T-cell (primary cell): ENCODE data around the gene ANKRD13D. TPM values are rescaled to one million over a fixed set of nuclear protein-coding genes. Genes with fewer than 3 reads are reported as not detected.
A peak's percentile ranks its signal among the peaks of the same experiment; 100 is the strongest.

Experiments
- ATAC-seq, 4 experiments: fragments of 200-7000 bp in 3 of 4; fragments of 150-1000 bp in 1 of 4; cut with Tn5 transposase; replicated peaks in 1 of 4; 1 replicate in 3 of 4; 2 replicates in 1 of 4; pipeline ENCODE4 v1.10.0; 2021; ENCODE audit warnings: moderate library complexity in 3 of 4, mild to moderate bottlenecking in 2 of 4, moderate number of reproducible peaks in 1 of 4
- CTCF ChIA-PET, 2 donors: fragments of 300-600 bp; sonication (Branson Sonifier 250); formaldehyde crosslinking; loops; one replicate each; lab custom pipeline; 2022; ENCODE audit warnings: antibody characterized with exemption in 2 of 2; lab: Charles Lee
- POLR2A ChIA-PET, 2 donors: fragments of 300-600 bp; sonication (Branson Sonifier 250); formaldehyde crosslinking; loops; one replicate each; lab custom pipeline; 2022; ENCODE audit warnings: antibody characterized with exemption in 2 of 2; lab: Charles Lee
- DNase-seq, 35 experiments: peaks; one replicate each; pipeline versions ENCODE4 v3.0.0 to v3.0.0-alpha.2; 2013 to 2023
- H3K27ac ChIP-seq: one replicate; pipeline ENCODE4 v1.5.1; 2013; ENCODE audit warnings: low read length
- H3K27me3 ChIP-seq, 2 experiments: replicated peaks in 1 of 2; 1 replicate in 1 of 2; 2 replicates in 1 of 2; pipeline versions ENCODE4 v1.6.1 to v1.7.0; 2013; ENCODE audit warnings: low read length in 1 of 2, mixed read lengths in 1 of 2; ENCODE audit not compliant: control insufficient read depth in 2 of 2, insufficient read depth in 2 of 2; ENCODE audit errors: extremely low read depth in 1 of 2
- H3K36me3 ChIP-seq, 2 donors: 1 replicate in 1 of 2; 2 replicates in 1 of 2; pipeline versions ENCODE4 v1.6.1 to v1.7.0; 2013; ENCODE audit warnings: low read length in 1 of 2; ENCODE audit not compliant: control insufficient read depth in 2 of 2, insufficient read depth in 1 of 2; ENCODE audit errors: extremely low read depth in 1 of 2
- H3K4me1 ChIP-seq, 2 experiments: 1 replicate in 1 of 2; 2 replicates in 1 of 2; pipeline versions ENCODE4 v1.6.1 to v1.7.0; 2013; ENCODE audit warnings: low read length in 2 of 2, mixed read lengths in 1 of 2; ENCODE audit not compliant: insufficient read depth in 2 of 2, control insufficient read depth in 1 of 2; ENCODE audit errors: extremely low read depth in 1 of 2
- H3K4me3 ChIP-seq, 2 donors: 1 replicate in 1 of 2; 2 replicates in 1 of 2; pipeline versions ENCODE4 v1.5.1 to v1.7.0; 2013; ENCODE audit warnings: mild to moderate bottlenecking in 2 of 2, low read length in 1 of 2, moderate library complexity in 1 of 2; ENCODE audit not compliant: control insufficient read depth in 1 of 2; ENCODE audit errors: extremely low read depth in 1 of 2
- H3K9me3 ChIP-seq: 2 replicates; pipeline ENCODE4 v1.7.0; 2013
- H3K27ac Mint-ChIP-seq, 2 donors: one replicate each; pipeline ENCODE4 v1.8.0; 2020 to 2021; ENCODE audit warnings: mild to moderate bottlenecking in 2 of 2, mixed read lengths in 2 of 2
- H3K27me3 Mint-ChIP-seq, 2 donors: one replicate each; pipeline ENCODE4 v1.8.0; 2021 to 2022; ENCODE audit warnings: mixed read lengths in 2 of 2
- H3K36me3 Mint-ChIP-seq: one replicate; pipeline ENCODE4 v1.8.0; 2021; ENCODE audit warnings: mixed read lengths
- H3K4me1 Mint-ChIP-seq, 3 donors: one replicate each; pipeline ENCODE4 v1.8.0; 2020 to 2022; ENCODE audit warnings: mixed read lengths in 3 of 3, mild to moderate bottlenecking in 1 of 3
- H3K4me3 Mint-ChIP-seq, 3 donors: one replicate each; pipeline ENCODE4 v1.8.0; 2020 to 2022; ENCODE audit warnings: mild to moderate bottlenecking in 3 of 3, mixed read lengths in 3 of 3, moderate library complexity in 3 of 3
- H3K9me3 Mint-ChIP-seq, 3 donors: one replicate each; pipeline ENCODE4 v1.8.0; 2020 to 2022; ENCODE audit warnings: mixed read lengths in 3 of 3
- WGBS: methylation state at CpG from one replicate; pipeline ENCODE4 v1.1.5; 2013; ENCODE audit warnings: missing lambda C conversion rate; ENCODE audit not compliant: insufficient coverage; 5-methylcytosine and 5-hydroxymethylcytosine counted together
- total RNA-seq, 35 experiments: library from RNA in 6 of 35; stranded (reverse) in 6 of 35; fragments of 120-200 nt in 1 of 35; gene quantifications; one replicate each; pipeline versions ENCODE4 v1.2.1 to v1.2.4 and lab custom pipeline; 2013 to 2026

The ANKRD13D gene
- total RNA-seq, 5 donors from 2014 or later (not counting 1 experiment from before 2014, with no cell fraction given), result 150 to 249 (median 237) TPM

DNA sequence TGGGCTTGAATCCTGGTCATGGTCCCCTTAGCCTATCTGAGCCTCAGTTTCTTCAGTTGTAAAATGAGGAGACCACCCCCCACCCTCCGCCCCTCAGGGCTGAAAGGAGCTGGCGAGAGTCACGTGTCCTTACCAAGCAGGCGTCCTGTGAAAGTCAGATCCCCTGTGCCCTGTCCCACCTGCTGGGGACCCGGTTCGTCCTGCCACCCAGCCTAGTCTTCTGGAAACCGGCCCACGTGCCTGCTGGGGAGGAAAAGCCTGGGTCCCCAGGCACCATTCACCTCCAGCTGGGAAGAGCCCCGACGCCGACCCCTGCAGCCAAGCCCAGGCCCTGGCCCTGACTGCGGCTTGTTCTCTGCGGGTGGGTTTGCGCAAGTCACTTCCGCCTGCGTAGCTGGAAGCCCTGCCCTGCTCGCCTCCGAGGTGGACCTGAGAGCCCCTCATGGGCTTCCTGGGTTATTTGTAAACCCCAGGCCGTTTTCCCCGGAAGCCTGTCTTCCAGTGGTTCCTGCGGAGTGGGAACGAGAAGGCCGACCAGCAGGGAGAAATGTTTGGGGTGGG, 13.5 kb downstream of the ANKRD13D start:
- 53% methylated on average over 17 of the region's 23 CpGs for WGBS
- ChIA-PET POLR2A (interaction anchor here in 1 of 2 donors (0.8 to 1.1 kb wide), 3 partner anchors 11 to 19 kb away, joined by 3 to 4 read pairs (median 3); no protein-coding TSS in a partner anchor), CTCF (interaction anchor here in 1 of 2 donors (1.1 kb wide), 1 partner anchor 48 kb away, joined by 3 read pairs; no protein-coding TSS in a partner anchor)
- DNase-seq, result peak in 2 of 35 experiments; percentile 28 to 44
- Mint-ChIP-seq H3K9me3 (no peaks in the 10 kb centered on the region), H3K27me3 (no peaks in the 10 kb centered on the region), H3K27ac (peak overlapping the region; percentile 39 to 55), H3K4me3 (peak overlapping the region; percentile 58 to 62 (median 61)), H3K4me1 (peaks cover 6 to 33% (median 30%) of the 10 kb centered on the region in 3 donors), H3K36me3 (peaks cover 17% of the 10 kb centered on the region)
- Histone ChIP-seq H3K27ac (peak overlapping the region; percentile 28), H3K36me3 (peaks cover 22 to 43% of the 10 kb centered on the region in 2 donors), H3K9me3 (no peaks in the 10 kb centered on the region), H3K4me1 (peaks cover 0 to 31% of the 10 kb centered on the region in 2 experiments), H3K27me3 (no peaks in the 10 kb centered on the region), H3K4me3 (peak overlapping the region; percentile 48 to 61)
- peak in 3 of 4 experiments; percentile 12 to 32 (median 24) for ATAC-seq

DNA sequence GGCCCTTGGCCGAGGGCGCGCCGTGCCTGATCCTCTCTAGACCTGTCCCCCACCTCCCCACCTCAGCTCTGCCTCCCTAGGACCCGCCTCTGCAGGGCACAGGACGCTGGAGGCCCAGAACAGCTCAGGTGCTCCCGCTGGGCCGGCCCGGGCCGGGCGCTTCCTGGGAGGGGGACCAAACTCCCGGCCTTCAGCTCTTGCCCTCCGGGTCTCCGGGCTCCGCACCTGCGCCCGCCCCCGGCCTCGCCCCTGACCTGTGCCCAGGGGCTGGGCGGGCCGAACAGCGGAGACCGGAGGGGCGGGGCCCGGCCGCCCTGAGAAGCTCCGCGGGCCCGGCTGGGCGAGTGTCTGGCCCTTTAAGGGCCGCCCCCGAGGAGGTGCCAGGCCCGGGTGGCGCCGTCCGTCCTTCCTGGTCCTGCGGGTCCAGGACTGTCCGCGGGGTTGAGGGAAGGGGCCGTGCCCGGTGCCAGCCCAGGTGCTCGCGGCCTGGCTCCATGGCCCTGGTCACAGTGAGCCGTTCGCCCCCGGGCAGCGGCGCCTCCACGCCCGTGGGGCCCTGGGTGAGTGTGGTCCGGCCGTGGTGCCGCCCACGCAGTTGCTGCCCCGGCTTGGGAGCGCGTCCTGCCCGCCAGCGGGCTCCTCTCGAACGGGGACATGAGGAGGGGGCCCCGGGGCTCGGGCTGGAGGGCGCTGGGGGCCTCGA, 14.2 kb downstream of the ANKRD13D start, which contains the start of gene SSH3:
SSH3 (plus strand) TSS at position 399 of the 703 bp plus-strand sequence; CDS start at position 495, 96 bp downstream.
- CTCF ChIA-PET, result interaction anchor here in 1 of 2 donors (1.1 kb wide), 1 partner anchor 48 kb away, joined by 3 read pairs; no protein-coding TSS in a partner anchor
- peak in 7 of 35 experiments; percentile 7 to 51 (median 37) for DNase-seq

DNA sequence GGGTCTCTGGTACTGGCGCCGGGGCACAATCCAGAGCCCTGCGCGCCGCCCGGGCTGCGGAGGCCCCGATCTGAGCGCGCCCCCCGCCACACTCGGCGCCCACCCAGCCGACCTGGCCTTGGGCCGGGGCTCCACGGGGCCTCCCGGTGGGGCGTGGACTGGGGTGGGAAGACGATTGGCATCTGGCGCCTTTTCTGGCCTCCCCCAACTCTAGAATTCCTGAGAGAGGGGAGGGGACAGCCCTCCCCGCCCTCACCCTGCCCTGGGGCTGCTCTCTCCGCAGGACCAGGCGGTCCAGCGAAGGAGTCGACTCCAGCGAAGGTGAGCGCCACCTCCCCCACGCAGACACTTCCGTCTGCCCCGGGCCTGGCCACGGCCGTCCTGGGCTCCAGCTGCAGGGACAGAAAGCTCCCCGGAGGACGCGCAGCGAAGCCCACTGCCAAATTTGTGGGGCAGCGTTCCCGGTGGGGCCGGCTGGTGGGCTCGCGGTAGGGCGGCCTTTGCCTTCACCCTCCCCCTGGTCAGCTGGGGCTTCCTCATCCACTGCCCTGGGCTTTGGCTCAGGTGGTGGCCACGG, 14.8 kb downstream of the ANKRD13D start:
- no peaks in the 10 kb centered on the region for H3K27me3 ChIP-seq
- Mint-ChIP-seq H3K36me3 (peaks cover 9% of the 10 kb centered on the region), H3K27ac (peak overlapping the region in 1 of 2 donors; percentile 80), H3K9me3 (no peaks in the 10 kb centered on the region), H3K4me1 (peaks cover 6 to 21% (median 20%) of the 10 kb centered on the region in 3 donors), H3K4me3 (peak overlapping the region; percentile 61 to 73 (median 67)), H3K27me3 (no peaks in the 10 kb centered on the region)
- ATAC-seq (peak; percentile 37 to 55 (median 48)), DNase-seq (peak in 5 of 35 experiments; percentile 26 to 53 (median 34))
- ChIA-PET POLR2A (no interaction called here), CTCF (interaction anchor here in 1 of 2 donors (1.1 kb wide), 1 partner anchor 47 kb away, joined by 3 read pairs; no protein-coding TSS in a partner anchor)
- peaks cover 22 to 37% of the 10 kb centered on the region in 2 donors for H3K36me3 ChIP-seq
- H3K4me1 ChIP-seq, result peaks cover 0 to 31% of the 10 kb centered on the region in 2 experiments
- peak overlapping the region; percentile 48 to 61 for H3K4me3 ChIP-seq
- H3K9me3 ChIP-seq, result no peaks in the 10 kb centered on the region
- no peak overlapping the region for H3K27ac ChIP-seq
- 7% methylated on average over 29 of the region's 43 CpGs for WGBS

More for the DNA sequence above, 14.2 kb downstream of the ANKRD13D start, which contains the start of gene SSH3:
- peak within 1 kb of the TSS; percentile 61 to 73 (median 67) for H3K4me3 Mint-ChIP-seq
- no peaks in the 10 kb centered on the region for H3K27me3 Mint-ChIP-seq
- 1% methylated on average over 64 of the region's 65 CpGs for WGBS
- H3K36me3 Mint-ChIP-seq, result peaks cover 15% of the 10 kb centered on the region
- ATAC-seq, result peak; percentile 75 to 79 (median 78)
- H3K27me3 ChIP-seq, result no peaks in the 10 kb centered on the region
- POLR2A ChIA-PET, result interaction anchor here in 1 of 2 donors (0.8 to 1.1 kb wide), 3 partner anchors 10 to 18 kb away, joined by 3 to 4 read pairs (median 3); no protein-coding TSS in a partner anchor
- H3K36me3 ChIP-seq, result peaks cover 22 to 43% of the 10 kb centered on the region in 2 donors
- peaks cover 6 to 27% (median 26%) of the 10 kb centered on the region in 3 donors for H3K4me1 Mint-ChIP-seq
- peak within 1 kb of the TSS; percentile 39 to 80 for H3K27ac Mint-ChIP-seq
- no peaks in the 10 kb centered on the region for H3K9me3 ChIP-seq
- H3K9me3 Mint-ChIP-seq, result no peaks in the 10 kb centered on the region
- H3K27ac ChIP-seq, result peak within 1 kb of the TSS; percentile 28
- H3K4me3 ChIP-seq, result peak within 1 kb of the TSS; percentile 48 to 61
- peaks cover 0 to 31% of the 10 kb centered on the region in 2 experiments for H3K4me1 ChIP-seq

- H3K27me3 Mint-ChIP-seq, result no peaks in the 10 kb centered on the region
Measured at GRCh38 chr11:67304511-67305113, 15.5 kb downstream of the ANKRD13D start.

GRCh38 chr11:67306769-67307544, 17.9 kb downstream of the ANKRD13D start:
- Histone ChIP-seq H3K4me3 (no peak overlapping the region), H3K9me3 (no peaks in the 10 kb centered on the region), H3K27me3 (no peaks in the 10 kb centered on the region), H3K27ac (no peak overlapping the region), H3K36me3 (peaks cover 0 to 8% of the 10 kb centered on the region in 2 donors), H3K4me1 (peaks cover 0 to 32% of the 10 kb centered on the region in 2 experiments)
- no peak overlapping the region for H3K4me3 Mint-ChIP-seq
- no peak for DNase-seq
- ChIA-PET CTCF (interaction anchor here in 1 of 2 donors (1.0 kb wide), 1 partner anchor 54 kb away, joined by 5 read pairs; no protein-coding TSS in a partner anchor), POLR2A (no interaction called here)
- WGBS, result 91% methylated on average over 18 of the region's 19 CpGs
- H3K27me3 Mint-ChIP-seq, result no peaks in the 10 kb centered on the region
- no peaks in the 10 kb centered on the region for H3K36me3 Mint-ChIP-seq
- peaks cover 6 to 31% (median 28%) of the 10 kb centered on the region in 3 donors for H3K4me1 Mint-ChIP-seq
- H3K27ac Mint-ChIP-seq, result peak overlapping the region in 1 of 2 donors; percentile 44
- ATAC-seq, result no peak
- H3K9me3 Mint-ChIP-seq, result no peaks in the 10 kb centered on the region

More at GRCh38 chr11:67304511-67305113, 15.5 kb downstream of the ANKRD13D start:
- Mint-ChIP-seq H3K36me3 (peaks cover 9% of the 10 kb centered on the region), H3K4me3 (peak overlapping the region; percentile 58 to 67 (median 61)), H3K9me3 (no peaks in the 10 kb centered on the region), H3K4me1 (peaks cover 6 to 21% (median 18%) of the 10 kb centered on the region in 3 donors), H3K27ac (peak overlapping the region; percentile 66 to 80)
- DNase-seq, result peak in 1 of 35 experiments; percentile 10
- Histone ChIP-seq H3K36me3 (peaks cover 17 to 32% of the 10 kb centered on the region in 2 donors), H3K27me3 (no peaks in the 10 kb centered on the region), H3K4me3 (peak overlapping the region in 1 of 2 donors; percentile 61), H3K9me3 (no peaks in the 10 kb centered on the region), H3K4me1 (peaks cover 0 to 26% of the 10 kb centered on the region in 2 experiments), H3K27ac (no peak overlapping the region)
- POLR2A ChIA-PET, result no interaction called here
- 89% methylated on average over 13 of the region's 14 CpGs for WGBS
- ATAC-seq, result no peak
- CTCF ChIA-PET, result no interaction called here
